Measurements from ENCODE around the gene TBC1D5. TPM values are rescaled to one million over a fixed set of nuclear protein-coding genes. Genes with fewer than 3 reads are reported as not detected.

Gene TBC1D5
- total and polyA plus RNA-seq, 2 of the 8 experiments (the other 6 are each of a cell fraction or from before 2014, with no cell fraction given): 11.0 to 22.9 TPM

DNA sequence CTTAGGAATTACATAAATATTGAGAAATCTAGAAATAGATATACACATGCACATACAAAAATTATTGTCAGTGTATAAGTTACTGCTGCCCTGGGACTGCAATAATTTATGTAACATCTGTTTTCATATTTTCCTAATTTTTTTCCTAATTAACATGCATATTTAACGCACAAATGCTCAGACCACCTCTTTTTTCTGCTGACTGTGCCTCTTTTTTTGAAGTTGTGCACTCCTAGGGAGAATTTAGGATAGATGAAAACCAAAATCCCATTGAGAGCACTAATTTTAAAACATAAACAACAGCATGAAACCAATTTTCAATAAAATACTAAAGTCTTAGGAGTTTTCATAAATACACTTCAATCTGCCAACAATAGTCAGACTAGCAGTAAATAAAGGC is 154.0 kb downstream of the TBC1D5 start (continued):
- TF ChIP-seq, protein P1, sequence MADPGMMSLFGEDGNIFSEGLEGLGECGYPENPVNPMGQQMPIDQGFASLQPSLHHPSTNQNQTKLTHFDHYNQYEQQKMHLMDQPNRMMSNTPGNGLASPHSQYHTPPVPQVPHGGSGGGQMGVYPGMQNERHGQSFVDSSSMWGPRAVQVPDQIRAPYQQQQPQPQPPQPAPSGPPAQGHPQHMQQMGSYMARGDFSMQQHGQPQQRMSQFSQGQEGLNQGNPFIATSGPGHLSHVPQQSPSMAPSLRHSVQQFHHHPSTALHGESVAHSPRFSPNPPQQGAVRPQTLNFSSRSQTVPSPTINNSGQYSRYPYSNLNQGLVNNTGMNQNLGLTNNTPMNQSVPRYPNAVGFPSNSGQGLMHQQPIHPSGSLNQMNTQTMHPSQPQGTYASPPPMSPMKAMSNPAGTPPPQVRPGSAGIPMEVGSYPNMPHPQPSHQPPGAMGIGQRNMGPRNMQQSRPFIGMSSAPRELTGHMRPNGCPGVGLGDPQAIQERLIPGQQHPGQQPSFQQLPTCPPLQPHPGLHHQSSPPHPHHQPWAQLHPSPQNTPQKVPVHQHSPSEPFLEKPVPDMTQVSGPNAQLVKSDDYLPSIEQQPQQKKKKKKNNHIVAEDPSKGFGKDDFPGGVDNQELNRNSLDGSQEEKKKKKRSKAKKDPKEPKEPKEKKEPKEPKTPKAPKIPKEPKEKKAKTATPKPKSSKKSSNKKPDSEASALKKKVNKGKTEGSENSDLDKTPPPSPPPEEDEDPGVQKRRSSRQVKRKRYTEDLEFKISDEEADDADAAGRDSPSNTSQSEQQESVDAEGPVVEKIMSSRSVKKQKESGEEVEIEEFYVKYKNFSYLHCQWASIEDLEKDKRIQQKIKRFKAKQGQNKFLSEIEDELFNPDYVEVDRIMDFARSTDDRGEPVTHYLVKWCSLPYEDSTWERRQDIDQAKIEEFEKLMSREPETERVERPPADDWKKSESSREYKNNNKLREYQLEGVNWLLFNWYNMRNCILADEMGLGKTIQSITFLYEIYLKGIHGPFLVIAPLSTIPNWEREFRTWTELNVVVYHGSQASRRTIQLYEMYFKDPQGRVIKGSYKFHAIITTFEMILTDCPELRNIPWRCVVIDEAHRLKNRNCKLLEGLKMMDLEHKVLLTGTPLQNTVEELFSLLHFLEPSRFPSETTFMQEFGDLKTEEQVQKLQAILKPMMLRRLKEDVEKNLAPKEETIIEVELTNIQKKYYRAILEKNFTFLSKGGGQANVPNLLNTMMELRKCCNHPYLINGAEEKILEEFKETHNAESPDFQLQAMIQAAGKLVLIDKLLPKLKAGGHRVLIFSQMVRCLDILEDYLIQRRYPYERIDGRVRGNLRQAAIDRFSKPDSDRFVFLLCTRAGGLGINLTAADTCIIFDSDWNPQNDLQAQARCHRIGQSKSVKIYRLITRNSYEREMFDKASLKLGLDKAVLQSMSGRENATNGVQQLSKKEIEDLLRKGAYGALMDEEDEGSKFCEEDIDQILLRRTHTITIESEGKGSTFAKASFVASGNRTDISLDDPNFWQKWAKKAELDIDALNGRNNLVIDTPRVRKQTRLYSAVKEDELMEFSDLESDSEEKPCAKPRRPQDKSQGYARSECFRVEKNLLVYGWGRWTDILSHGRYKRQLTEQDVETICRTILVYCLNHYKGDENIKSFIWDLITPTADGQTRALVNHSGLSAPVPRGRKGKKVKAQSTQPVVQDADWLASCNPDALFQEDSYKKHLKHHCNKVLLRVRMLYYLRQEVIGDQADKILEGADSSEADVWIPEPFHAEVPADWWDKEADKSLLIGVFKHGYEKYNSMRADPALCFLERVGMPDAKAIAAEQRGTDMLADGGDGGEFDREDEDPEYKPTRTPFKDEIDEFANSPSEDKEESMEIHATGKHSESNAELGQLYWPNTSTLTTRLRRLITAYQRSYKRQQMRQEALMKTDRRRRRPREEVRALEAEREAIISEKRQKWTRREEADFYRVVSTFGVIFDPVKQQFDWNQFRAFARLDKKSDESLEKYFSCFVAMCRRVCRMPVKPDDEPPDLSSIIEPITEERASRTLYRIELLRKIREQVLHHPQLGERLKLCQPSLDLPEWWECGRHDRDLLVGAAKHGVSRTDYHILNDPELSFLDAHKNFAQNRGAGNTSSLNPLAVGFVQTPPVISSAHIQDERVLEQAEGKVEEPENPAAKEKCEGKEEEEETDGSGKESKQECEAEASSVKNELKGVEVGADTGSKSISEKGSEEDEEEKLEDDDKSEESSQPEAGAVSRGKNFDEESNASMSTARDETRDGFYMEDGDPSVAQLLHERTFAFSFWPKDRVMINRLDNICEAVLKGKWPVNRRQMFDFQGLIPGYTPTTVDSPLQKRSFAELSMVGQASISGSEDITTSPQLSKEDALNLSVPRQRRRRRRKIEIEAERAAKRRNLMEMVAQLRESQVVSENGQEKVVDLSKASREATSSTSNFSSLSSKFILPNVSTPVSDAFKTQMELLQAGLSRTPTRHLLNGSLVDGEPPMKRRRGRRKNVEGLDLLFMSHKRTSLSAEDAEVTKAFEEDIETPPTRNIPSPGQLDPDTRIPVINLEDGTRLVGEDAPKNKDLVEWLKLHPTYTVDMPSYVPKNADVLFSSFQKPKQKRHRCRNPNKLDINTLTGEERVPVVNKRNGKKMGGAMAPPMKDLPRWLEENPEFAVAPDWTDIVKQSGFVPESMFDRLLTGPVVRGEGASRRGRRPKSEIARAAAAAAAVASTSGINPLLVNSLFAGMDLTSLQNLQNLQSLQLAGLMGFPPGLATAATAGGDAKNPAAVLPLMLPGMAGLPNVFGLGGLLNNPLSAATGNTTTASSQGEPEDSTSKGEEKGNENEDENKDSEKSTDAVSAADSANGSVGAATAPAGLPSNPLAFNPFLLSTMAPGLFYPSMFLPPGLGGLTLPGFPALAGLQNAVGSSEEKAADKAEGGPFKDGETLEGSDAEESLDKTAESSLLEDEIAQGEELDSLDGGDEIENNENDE (IDR thresholded peaks at IDR 0.05; ENCODE audit: insufficient replicate concordance, low read length): no peak
- TF ChIP-seq SAP30 (IDR thresholded peaks at IDR 0.05; ENCODE audit: insufficient read depth, insufficient replicate concordance, low read length): no peak
- no peak for TF ChIP-seq PHF8 (conservative IDR thresholded peaks at IDR 0.05; ENCODE audit: low read depth, low read length)
- no peak for TF ChIP-seq TCF12 (IDR thresholded peaks at IDR 0.05; ENCODE audit: low read depth, low read length)
- TF ChIP-seq RXRA (IDR thresholded peaks at IDR 0.05; ENCODE audit: insufficient read depth, low read depth, low read length): no peak
- no peak for TF ChIP-seq EGR1 (IDR thresholded peaks at IDR 0.05; ENCODE audit: borderline replicate concordance, low read depth, low read length)
- TF ChIP-seq CREB1 (IDR thresholded peaks at IDR 0.05): no peak
- TF ChIP-seq JUND (IDR thresholded peaks at IDR 0.05; ENCODE audit: low read length): no peak
- no peak for TF ChIP-seq ASH2L (IDR thresholded peaks at IDR 0.05; ENCODE audit: low read length)
- TF ChIP-seq FOSL1 (IDR thresholded peaks at IDR 0.05; ENCODE audit: insufficient read depth, low read depth, low read length): no peak
